ENCODE data around the gene TIPRL.

GRCh38 chr1:168159251-168159650 is 19.5 kb upstream of the TIPRL start:
- TF ChIP-seq POLR2AphosphoS5 (IDR thresholded peaks at IDR 0.05) = no peak
- TF ChIP-seq CTCF (IDR thresholded peaks at IDR 0.05) = no peak
- TF ChIP-seq POLR2A (IDR thresholded peaks at IDR 0.05) = no peak

Data from upper lobe of left lung (tissue), 4 donors.